ENCODE results near the gene PLEKHA3.
"Not testable (repeated sequence)": the region's sequence is repeated elsewhere in the genome, so short reads cannot be mapped to it uniquely, and the experiment has no call there.

Gene PLEKHA3

GRCh38 chr2:178479275-178479616 lies 1.0 kb upstream of the PLEKHA3 start:
- DNase-seq, result no peak

- DNase-seq, result no peak
These were observed 465 bp upstream of the PLEKHA3 start for GRCh38 chr2:178479758-178480226.

GRCh38 chr2:178482437-178482836 lies 2.2 kb downstream of the PLEKHA3 start:
- DNase-seq, result no peak

- no peak for DNase-seq
These were observed 4.2 kb downstream of the PLEKHA3 start for GRCh38 chr2:178484245-178485041.

- DNase-seq, result no peak
These were observed 5.1 kb downstream of the PLEKHA3 start for GRCh38 chr2:178485356-178485755.

- no peak for DNase-seq
These were observed 11.4 kb downstream of the PLEKHA3 start for GRCh38 chr2:178491612-178492011.

- no peak for DNase-seq
These were observed 15.8 kb downstream of the PLEKHA3 start for GRCh38 chr2:178496049-178496448.

GRCh38 chr2:178498137-178498536 lies 17.9 kb downstream of the PLEKHA3 start:
- DNase-seq, result no peak

GRCh38 chr2:178499640-178500039 lies 19.4 kb downstream of the PLEKHA3 start:
- DNase-seq, result no peak

GRCh38 chr2:178502751-178503150 lies 22.5 kb downstream of the PLEKHA3 start:
- no peak for DNase-seq

GRCh38 chr2:178506101-178506500 lies 25.8 kb downstream of the PLEKHA3 start:
- no peak for DNase-seq

- no peak for DNase-seq
These were observed 26.3 kb downstream of the PLEKHA3 start for GRCh38 chr2:178506524-178506923.

- no peak for DNase-seq
These were observed 26.7 kb downstream of the PLEKHA3 start for GRCh38 chr2:178506949-178507348.

- no peak for DNase-seq
These were observed 28.4 kb downstream of the PLEKHA3 start for GRCh38 chr2:178508646-178509045.

GRCh38 chr2:178510384-178510783 lies 30.1 kb downstream of the PLEKHA3 start:
- no peak for DNase-seq

- no peak for DNase-seq
These were observed 32.2 kb downstream of the PLEKHA3 start for GRCh38 chr2:178512484-178512883.

- no peak for DNase-seq
These were observed 33.6 kb downstream of the PLEKHA3 start for GRCh38 chr2:178513876-178514275.

- DNase-seq, result peak; percentile 52 to 59
These were observed 34.4 kb downstream of the PLEKHA3 start for GRCh38 chr2:178514664-178515063.

- DNase-seq, result no peak
These were observed 37.2 kb downstream of the PLEKHA3 start for GRCh38 chr2:178517496-178517895.

- DNase-seq, result peak; percentile 57
These were observed 41.3 kb downstream of the PLEKHA3 start for GRCh38 chr2:178521304-178522150.

- peak; percentile 92 for DNase-seq
These were observed 42.8 kb downstream of the PLEKHA3 start for GRCh38 chr2:178522950-178523595.

GRCh38 chr2:178523596-178524134 lies 43.4 kb downstream of the PLEKHA3 start:
- DNase-seq, result peak; percentile 22 to 30

GRCh38 chr2:178525010-178525409 lies 44.8 kb downstream of the PLEKHA3 start:
- DNase-seq, result not testable (repeated sequence)
